Right ventricle myocardium inferior (tissue), 1 donor: ENCODE data around the gene SLITRK2. TPM values are rescaled to one million over a fixed set of nuclear protein-coding genes. Genes with fewer than 3 reads are reported as not detected.

Experiments
- ATAC-seq: fragments of 200-7000 bp; cut with Tn5 transposase; one replicate; pipeline ENCODE4 v1.9.1; 2020; ENCODE audit warnings: mild to moderate bottlenecking, moderate library complexity
- DNase-seq: peaks from one replicate; pipeline ENCODE4 v3.0.0; 2021; ENCODE audit errors: missing footprints
- intact Hi-C: fragments of 100-400 bp; cut with DNase I; formaldehyde crosslinking; loops from one replicate; pipeline ENCODE4 v1.11.0; 2022
- long read RNA-seq: library from polyadenylated mRNA; unstranded; transcript quantifications from one replicate; pipeline ENCODE4 v2.0.0, GENCODE V29; 2021
- total RNA-seq: library from RNA; stranded (reverse); fragmentation: NEBNext Ultra II Directional; extraction: Animal tissue kit (Norgen Biotek cat#: 25700); gene quantifications from one replicate; pipeline ENCODE4 v1.2.1, GENCODE V29; 2021
- donor health status: DM: no; HTN: yes; CAD: no; lungs with severe emphysema.

Gene SLITRK2
- 0.35 TPM for total RNA-seq
- long read RNA-seq, partial matches to known transcripts = 1 of 1 reads
- long read RNA-seq, other reads (novel, unspliced or antisense) = 0 of 1 reads

- intact Hi-C loops = no loop called here
- peak; percentile 51 for DNase-seq
- no peak for ATAC-seq
Measured at GRCh38 chrX:145817331-145818185, at the start of gene SLITRK2. Gene SLITRK2 (plus strand): TSS chrX:145817829. CDS start chrX:145822426, 4,597 bp downstream.

GRCh38 chrX:145773006-145773405 is 44.6 kb upstream of the SLITRK2 start:
- intact Hi-C loops = no loop called here

GRCh38 chrX:145792281-145792680 is 25.3 kb upstream of the SLITRK2 start:
- ATAC-seq (no peak), DNase-seq (no peak)
- intact Hi-C loops = no loop called here

More at GRCh38 chrX:145773006-145773405, 44.6 kb upstream of the SLITRK2 start:
- no peak for ATAC-seq
- no peak for DNase-seq

GRCh38 chrX:145803508-145803907 is 14.1 kb upstream of the SLITRK2 start:
- intact Hi-C loops = no loop called here
- DNase-seq (no peak), ATAC-seq (no peak)

- ATAC-seq (no peak), DNase-seq (no peak)
- intact Hi-C loops = no loop called here
Measured at GRCh38 chrX:145813081-145813480, 4.5 kb upstream of the SLITRK2 start.

GRCh38 chrX:145816601-145817315 is 871 bp upstream of the SLITRK2 start:
- intact Hi-C loops = no loop called here
- no peak for DNase-seq
- no peak for ATAC-seq

GRCh38 chrX:145818186-145819113 is 821 bp downstream of the SLITRK2 start:
- DNase-seq (no peak), ATAC-seq (no peak)
- intact Hi-C loops = no loop called here

- intact Hi-C loops = loop anchor here (10.0 kb wide), 1 partner anchor 94 kb away; no protein-coding TSS in a partner anchor
- ATAC-seq = no peak
- DNase-seq = no peak
Measured at GRCh38 chrX:145820825-145821224, 3.2 kb downstream of the SLITRK2 start.

GRCh38 chrX:145821291-145821897 is 3.8 kb downstream of the SLITRK2 start:
- DNase-seq (no peak), ATAC-seq (no peak)
- intact Hi-C loops = loop anchor here (10.0 kb wide), 1 partner anchor 93 kb away; no protein-coding TSS in a partner anchor

GRCh38 chrX:145821898-145822571 is 4.4 kb downstream of the SLITRK2 start:
- intact Hi-C loops = loop anchor here (10.0 kb wide), 1 partner anchor 93 kb away; no protein-coding TSS in a partner anchor
- DNase-seq (no peak), ATAC-seq (no peak)

- DNase-seq (no peak), ATAC-seq (no peak)
- intact Hi-C loops = loop anchor here (10.0 kb wide), 1 partner anchor 92 kb away; no protein-coding TSS in a partner anchor
Measured at GRCh38 chrX:145823132-145823531, 5.5 kb downstream of the SLITRK2 start.

GRCh38 chrX:145825896-145826295 is 8.3 kb downstream of the SLITRK2 start:
- ATAC-seq (no peak), DNase-seq (no peak)
- intact Hi-C loops = loop anchor here (10.0 kb wide), 1 partner anchor 89 kb away; no protein-coding TSS in a partner anchor

GRCh38 chrX:145826466-145826865 is 8.8 kb downstream of the SLITRK2 start:
- DNase-seq = no peak
- no peak for ATAC-seq
- intact Hi-C loops = loop anchor here (10.0 kb wide), 1 partner anchor 88 kb away; no protein-coding TSS in a partner anchor

- intact Hi-C loops = no loop called here
- DNase-seq (no peak), ATAC-seq (no peak)
Measured at GRCh38 chrX:145832796-145833195, 15.2 kb downstream of the SLITRK2 start.

- no peak for DNase-seq
- ATAC-seq = no peak
- intact Hi-C loops = no loop called here
Measured at GRCh38 chrX:145840531-145840930, 22.9 kb downstream of the SLITRK2 start.

- DNase-seq = no peak
- intact Hi-C loops = no loop called here
- ATAC-seq = peak; percentile 50
Measured at GRCh38 chrX:145843146-145843904, 25.7 kb downstream of the SLITRK2 start.

GRCh38 chrX:145844886-145845285 is 27.3 kb downstream of the SLITRK2 start:
- DNase-seq (no peak), ATAC-seq (no peak)
- intact Hi-C loops = no loop called here
